ENCODE data around the gene MINPP1.

MINPP1 gene

DNA sequence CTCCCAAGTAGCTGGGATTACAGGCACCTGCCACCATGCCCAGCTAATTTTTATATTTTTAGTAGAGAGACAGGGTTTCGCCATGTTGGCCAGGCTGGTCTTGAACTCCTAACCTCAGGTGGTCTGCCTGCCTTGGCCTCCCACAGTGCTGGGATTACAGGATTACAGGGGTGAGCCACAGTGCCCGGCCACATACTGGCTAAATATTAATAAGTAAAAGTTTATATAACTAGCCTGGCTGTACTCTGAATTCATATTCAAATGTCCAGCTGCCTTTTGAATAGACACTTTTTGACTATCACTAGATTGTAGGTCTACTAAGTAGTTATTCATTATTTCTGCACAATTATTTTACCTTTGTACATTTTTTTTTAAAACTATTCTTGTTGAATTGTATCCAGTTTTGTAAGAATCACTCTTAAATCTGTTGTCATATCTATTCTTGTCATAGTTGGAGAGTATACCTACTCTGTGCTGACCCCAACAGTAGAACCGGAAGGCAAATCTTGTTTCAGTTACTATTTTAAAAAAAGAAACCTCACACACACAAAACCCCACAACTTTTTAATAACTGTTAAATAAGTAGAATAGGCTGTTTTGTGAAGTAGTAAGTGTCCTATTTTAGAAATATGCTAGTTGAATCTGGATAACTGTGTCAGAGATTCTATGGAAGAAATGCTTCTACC, 29.6 kb downstream of the MINPP1 start:
- DNase-seq (ENCODE audit: low spot score), result peak; percentile 32
- TF ChIP-seq, protein P1, sequence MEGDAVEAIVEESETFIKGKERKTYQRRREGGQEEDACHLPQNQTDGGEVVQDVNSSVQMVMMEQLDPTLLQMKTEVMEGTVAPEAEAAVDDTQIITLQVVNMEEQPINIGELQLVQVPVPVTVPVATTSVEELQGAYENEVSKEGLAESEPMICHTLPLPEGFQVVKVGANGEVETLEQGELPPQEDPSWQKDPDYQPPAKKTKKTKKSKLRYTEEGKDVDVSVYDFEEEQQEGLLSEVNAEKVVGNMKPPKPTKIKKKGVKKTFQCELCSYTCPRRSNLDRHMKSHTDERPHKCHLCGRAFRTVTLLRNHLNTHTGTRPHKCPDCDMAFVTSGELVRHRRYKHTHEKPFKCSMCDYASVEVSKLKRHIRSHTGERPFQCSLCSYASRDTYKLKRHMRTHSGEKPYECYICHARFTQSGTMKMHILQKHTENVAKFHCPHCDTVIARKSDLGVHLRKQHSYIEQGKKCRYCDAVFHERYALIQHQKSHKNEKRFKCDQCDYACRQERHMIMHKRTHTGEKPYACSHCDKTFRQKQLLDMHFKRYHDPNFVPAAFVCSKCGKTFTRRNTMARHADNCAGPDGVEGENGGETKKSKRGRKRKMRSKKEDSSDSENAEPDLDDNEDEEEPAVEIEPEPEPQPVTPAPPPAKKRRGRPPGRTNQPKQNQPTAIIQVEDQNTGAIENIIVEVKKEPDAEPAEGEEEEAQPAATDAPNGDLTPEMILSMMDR (IDR thresholded peaks at IDR 0.05; ENCODE audit: extremely low read depth, missing control alignments), result no peak

DNA sequence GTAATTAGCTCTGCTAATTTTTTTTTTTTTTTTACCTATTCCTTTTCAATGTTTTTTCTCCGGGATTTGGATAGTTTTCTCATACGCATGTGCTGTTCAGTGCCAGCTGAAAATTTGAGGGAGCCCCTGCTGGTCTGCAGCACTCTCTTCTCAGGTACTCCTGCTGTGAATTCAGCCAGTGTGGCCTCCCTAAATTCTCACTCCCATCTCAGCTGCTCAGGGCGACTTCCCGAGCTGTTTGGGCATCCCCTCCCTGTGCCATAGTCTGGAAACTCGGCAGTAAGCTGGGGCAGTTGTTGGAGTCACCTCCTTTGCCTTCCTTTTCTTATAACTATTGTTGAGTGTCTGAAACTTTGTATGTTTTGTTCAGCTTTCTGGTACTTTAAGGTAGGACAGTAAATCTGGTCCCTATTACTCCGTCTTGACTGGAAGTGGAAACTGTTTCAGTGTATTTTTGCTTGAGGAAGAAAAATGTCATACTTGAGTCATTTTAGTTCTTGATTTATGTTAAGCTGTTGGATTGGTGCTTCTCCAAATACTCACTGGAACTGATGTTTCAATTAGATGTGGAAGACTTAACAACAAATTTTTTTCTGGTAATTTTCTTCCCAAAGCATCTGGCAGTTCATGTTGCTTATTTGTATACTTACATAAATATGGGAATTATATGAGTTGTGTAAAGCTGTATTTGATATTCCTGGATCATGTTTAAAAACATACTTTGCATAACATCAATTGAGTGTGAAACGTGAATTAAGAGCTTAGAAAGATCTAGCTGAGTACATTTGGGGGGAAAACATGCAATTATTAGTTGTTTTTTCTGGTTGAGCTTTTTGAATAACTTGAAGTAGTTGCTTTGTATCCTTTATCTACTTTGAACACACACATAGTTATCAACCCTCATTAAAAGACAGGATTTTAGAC, 33.7 kb downstream of the MINPP1 start:
- DNase-seq (ENCODE audit: low spot score), result no peak
- TF ChIP-seq, protein P1 (IDR thresholded peaks at IDR 0.05; ENCODE audit: extremely low read depth, missing control alignments), result no peak

DNA sequence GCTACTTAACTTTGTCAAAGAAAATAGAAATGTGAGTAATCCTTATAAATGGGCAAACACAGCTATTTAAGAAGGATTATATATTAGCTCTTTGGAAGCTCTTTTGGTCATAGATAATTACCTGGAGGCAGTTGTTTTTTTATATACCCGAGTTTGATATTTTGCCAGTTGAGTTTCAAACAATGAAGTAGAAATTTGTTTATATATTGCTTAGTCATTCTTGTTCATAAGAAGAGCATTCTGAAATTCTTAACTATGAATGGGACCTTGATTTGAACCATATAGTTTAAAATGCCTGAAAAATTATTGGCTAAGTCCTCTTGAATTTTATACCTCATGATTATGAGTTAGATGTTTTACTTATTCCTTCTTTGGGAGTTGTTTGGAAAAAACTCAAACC, 36.4 kb downstream of the MINPP1 start:
- no peak for DNase-seq (ENCODE audit: low spot score)
- TF ChIP-seq, protein P1 (IDR thresholded peaks at IDR 0.05; ENCODE audit: extremely low read depth, missing control alignments), result no peak

DNA sequence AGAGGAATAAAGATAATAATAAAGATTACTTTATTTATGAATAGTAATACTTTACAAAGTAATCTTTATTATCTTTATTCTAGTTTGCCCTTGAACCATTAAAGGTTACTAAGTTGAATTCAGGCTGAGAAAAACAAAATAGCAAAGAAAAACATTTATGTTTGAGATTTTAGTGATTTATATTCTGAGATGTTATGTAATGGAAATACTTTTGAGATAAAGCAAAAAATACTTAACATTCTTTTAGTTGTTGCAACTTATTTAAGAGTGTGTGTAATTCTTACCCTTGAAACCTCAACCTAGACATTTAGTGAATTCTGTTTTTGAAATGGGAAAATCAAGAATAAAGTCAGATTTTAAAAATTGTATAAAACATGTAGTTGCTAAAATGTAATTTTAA, 40.0 kb downstream of the MINPP1 start:
- TF ChIP-seq, protein P1 (IDR thresholded peaks at IDR 0.05; ENCODE audit: extremely low read depth, missing control alignments), result no peak
- DNase-seq (ENCODE audit: low spot score), result no peak

DNA sequence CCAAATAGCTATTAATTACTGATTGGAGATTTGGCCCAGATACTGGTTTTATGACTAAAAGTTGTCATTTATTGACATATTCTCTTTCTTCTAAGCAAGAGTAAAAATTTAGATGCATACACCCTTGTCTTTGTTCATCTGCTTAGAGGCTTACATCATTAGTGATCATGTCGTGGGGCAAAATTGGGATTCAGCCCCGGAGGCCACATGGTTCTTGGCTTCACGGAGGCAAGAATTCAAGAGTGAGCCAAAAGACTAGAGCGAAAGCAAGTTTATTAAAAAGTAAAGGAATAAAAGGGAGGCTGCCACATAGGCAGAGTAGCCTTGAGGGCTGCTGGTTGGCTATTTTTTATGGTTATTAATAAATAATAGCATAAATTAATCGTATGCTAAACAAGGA, 41.1 kb downstream of the MINPP1 start:
- no peak for DNase-seq (ENCODE audit: low spot score)
- TF ChIP-seq, protein P1 (IDR thresholded peaks at IDR 0.05; ENCODE audit: extremely low read depth, missing control alignments), result no peak

DNA sequence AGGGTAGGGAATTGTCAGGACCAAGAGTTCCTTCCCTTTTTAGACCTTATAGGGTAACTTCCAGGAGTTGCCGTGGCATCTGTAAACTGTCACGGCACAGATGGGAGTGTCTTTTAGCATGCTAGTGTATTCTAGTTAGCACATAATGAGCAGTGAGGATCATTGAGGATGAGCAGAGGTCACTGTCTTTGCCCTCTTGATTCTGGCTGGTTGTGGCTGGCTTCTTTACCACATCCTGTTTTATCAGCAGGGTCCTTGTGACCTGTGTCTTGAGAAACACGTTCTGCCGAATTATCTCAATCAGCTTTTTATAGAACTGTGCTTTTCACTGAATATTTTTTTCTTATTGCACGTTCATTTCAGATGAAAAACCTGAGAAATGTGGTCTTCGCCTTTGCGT, 41.5 kb downstream of the MINPP1 start:
- no peak for DNase-seq (ENCODE audit: low spot score)

More for the DNA sequence above, 41.5 kb downstream of the MINPP1 start:
- TF ChIP-seq, protein P1 (IDR thresholded peaks at IDR 0.05; ENCODE audit: extremely low read depth, missing control alignments), result no peak

Data from GM20000 (cell line).